C4-2B (cell line): ENCODE results near the gene HTR4.

ENCODE experiments used
- CTCF ChIP-seq: fragments of 450-650 bp; conservative IDR thresholded peaks from 2 replicates; pipeline ENCODE4 v1.5.1; 2017; ENCODE audit warnings: mild to moderate bottlenecking
- ZFX ChIP-seq: fragments of 450-650 bp; IDR thresholded peaks from 2 replicates; pipeline ENCODE4 v1.6.1; 2017

- TF ChIP-seq CTCF (no peak), ZFX (no peak)
These were observed 142.4 kb downstream of the HTR4 start for GRCh38 chr5:148511810-148512347.
